Cardiac septum (tissue), 1 donor: ENCODE measurements around the gene OR2V2. TPM values are rescaled to one million over a fixed set of nuclear protein-coding genes. Genes with fewer than 3 reads are reported as not detected.
"Not testable (repeated sequence)": the region's sequence is repeated elsewhere in the genome, so short reads cannot be mapped to it uniquely, and the experiment has no call there.

Experiments used
- DNase-seq: peaks from one replicate; pipeline ENCODE4 v3.0.0-alpha.2; 2020; ENCODE audit warnings: low spot score
- intact Hi-C: fragments of 100-400 bp; cut with DNase I; formaldehyde crosslinking; loops from one replicate; pipeline ENCODE4 v1.14.0; 2022
- long read RNA-seq: library from polyadenylated mRNA; unstranded; transcript quantifications from one replicate; pipeline ENCODE4 v2.0.0, GENCODE V29; 2021
- total RNA-seq: library from RNA; stranded (reverse); fragmentation: NEBNext Ultra II Directional; extraction: Animal tissue kit (Norgen Biotek cat#: 25700); gene quantifications from one replicate; pipeline ENCODE4 v1.2.1, GENCODE V29; 2021
- donor health status: DM: no; HTN: no; CAD: no.

Gene OR2V2, protein sequence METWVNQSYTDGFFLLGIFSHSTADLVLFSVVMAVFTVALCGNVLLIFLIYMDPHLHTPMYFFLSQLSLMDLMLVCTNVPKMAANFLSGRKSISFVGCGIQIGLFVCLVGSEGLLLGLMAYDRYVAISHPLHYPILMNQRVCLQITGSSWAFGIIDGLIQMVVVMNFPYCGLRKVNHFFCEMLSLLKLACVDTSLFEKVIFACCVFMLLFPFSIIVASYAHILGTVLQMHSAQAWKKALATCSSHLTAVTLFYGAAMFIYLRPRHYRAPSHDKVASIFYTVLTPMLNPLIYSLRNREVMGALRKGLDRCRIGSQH
- total RNA-seq = not detected
- long read RNA-seq = 0 reads

DNA sequence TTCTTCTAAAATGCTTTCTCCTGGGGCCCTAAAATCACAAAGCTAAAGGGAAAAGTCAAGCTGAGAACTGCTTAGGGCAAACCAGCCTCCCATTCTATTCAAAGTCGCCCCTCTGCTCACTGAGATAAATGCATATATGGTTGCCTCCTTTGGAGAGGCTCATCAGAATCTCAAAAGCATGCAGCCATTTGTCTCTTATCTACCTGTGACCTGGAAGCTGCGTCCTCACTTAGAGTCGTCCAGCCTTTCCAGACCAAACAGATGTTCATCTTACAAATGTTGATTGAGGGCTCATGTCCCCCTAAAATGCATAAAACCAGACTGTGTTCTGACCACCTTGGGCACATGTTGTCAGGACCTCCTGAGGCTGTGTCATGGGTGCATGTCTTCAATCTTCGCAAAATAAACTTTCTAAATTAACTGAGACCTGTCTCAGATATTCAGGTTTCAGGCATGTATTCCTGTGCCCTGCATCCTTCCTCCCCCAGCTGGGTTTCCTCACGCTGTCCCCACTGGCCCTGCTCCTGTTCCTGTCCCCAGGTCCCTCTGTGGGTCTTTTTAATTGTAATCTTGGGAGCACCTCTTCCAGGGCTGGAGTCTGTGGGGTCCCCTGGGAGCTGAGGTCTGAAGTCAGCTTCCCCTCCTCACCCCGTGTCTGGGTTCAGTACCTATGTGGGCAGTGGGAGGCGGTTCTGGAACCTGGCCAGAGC, at the start of gene OR2V2:
TSS of gene OR2V2 (plus strand) at position 660 of the 710 bp plus-strand sequence. CDS start 7,357 bp downstream, outside the sequence.
- intact Hi-C loops = not testable (repeated sequence)

DNA sequence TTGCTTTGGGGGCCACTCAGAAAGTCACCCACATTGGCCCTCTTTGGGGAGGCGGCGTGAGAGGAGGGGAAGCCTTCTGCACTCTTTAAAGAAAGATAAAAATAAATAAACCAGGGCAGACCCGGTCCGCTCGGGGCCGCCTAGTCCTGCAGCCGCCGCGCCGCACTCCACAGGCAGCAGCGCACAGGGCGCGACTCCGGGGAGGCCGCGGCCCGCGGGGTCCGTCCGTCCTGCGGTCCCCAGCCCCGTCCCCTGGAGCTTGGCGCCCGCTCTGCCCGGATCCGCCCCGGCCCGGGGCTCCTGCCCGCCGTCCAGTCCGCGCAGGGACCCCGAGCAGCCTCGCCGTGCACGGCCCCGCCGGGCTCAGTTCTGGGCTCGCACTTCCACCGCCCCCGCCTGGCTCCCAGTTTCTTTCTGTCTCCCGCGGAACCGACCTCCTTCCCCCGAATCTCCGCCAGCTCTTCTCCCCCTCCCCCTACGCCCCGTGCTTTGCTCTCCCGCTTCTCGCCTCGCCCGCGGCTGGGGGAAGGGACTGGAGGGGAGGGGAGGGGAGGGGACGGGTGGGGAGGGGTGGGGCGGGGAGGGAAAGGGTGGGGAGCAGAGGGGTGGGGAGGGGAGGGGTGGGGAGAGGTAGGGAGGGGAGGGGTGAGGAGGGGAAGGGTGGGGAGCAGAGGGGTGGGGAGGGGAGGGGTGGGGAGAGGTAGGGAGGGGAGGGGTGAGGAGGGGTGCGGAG, 49.5 kb upstream of the OR2V2 start:
- DNase-seq, intact Hi-C loops: not testable (repeated sequence)

More for the DNA sequence above, at the start of gene OR2V2:
- DNase-seq = not testable (repeated sequence)

DNA sequence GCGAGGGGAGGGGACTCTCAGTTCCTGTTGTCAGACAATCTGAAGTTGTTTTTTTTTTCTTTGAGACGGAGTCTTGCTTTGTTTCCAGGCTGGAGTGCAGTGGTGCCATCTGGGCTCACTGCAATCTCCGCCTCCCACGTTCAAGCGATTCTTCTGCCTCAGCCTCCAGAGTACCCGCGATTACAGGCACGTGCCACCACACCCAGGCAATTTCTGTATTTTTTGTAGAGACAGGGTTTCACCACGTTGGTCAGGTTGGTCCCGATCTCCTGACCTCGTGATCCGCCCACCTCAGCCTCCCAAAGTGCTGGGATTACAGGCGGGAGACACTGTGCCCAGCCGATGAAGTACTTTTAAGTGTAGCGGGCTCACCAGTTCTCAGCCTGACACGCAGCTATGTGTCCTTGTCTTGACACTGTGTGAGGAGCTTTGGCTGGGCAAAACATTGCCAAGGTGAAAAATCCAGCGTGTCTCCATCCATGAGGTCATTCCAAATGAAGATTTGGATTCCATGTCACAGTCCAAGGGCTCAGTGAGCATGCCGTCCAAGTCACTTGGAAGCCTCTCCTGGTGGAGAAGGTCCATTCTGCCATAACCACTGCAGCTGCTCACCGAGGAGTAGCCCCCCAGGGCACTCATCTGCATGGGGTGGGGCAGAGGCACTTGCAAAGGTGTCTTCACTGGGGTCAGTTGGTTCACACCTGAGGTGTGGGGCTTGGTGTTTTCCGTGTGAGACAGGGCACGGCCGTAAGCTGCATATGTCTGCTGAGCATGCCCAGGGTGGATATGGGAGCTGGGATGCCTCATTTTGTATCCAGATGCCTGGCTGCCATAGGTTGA, 48.4 kb upstream of the OR2V2 start:
- intact Hi-C loops = no loop called here
- DNase-seq = no peak

DNA sequence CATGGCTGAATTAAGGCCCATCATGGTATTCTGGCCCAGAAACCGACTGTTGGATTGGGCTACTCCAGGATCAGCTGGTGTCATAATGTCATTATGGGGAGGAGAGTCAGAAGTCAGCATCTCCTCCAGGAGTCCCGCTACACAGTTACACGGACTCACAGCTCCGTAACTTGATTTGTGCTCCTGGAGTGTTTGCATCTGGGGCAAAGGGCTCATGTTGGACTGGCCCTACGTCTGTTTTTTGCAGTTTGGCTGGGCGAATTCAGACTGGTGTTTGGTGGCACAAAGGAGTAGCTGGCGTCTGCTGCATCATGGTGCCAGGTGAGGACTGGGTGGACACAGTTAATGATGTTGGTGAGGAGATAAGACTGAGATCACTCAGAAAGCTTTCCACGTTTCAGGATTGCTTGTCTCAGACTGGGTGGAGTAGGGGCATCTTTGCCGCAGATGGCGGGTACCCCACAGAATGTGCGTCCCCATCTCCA, 47.7 kb upstream of the OR2V2 start:
- no peak for DNase-seq
- intact Hi-C loops = no loop called here

DNA sequence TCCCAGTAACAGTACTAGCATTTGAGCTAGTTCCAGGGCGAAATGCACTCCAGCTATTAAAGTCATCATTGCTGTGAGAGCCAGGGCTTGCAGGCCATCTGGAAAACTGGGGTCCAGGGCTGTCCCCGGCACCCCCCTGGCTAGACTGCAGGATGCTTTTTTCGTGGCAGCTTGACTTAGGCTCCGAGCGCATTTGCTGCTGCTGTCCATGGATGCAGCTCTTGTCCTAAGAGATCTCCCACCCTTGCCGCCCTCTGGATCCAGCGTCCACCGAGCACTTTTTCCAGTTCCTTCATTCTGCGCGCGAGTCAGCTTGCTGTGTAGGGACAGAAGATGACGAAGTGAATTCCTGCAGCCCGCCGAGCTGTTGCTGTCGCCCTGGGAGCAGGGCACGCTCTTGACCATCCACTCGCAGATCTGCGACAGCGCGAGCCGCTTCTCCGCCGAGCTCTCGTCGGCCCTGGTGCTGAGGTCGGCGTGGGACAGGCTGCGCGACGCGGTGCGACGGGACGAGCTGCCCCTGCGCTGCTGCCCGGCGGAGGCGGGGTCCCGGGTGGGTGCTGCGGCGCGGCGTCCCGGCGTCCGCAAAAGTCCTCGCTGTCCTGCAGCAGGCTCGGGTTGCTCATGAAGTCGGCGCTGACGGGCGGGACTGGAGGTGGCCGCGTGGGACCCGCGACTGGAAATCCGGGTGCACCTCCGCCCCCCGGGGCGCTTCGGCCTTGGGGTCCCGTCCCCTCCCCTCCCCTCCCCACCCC, 47.1 kb upstream of the OR2V2 start:
- no peak for DNase-seq
- intact Hi-C loops = no loop called here

DNA sequence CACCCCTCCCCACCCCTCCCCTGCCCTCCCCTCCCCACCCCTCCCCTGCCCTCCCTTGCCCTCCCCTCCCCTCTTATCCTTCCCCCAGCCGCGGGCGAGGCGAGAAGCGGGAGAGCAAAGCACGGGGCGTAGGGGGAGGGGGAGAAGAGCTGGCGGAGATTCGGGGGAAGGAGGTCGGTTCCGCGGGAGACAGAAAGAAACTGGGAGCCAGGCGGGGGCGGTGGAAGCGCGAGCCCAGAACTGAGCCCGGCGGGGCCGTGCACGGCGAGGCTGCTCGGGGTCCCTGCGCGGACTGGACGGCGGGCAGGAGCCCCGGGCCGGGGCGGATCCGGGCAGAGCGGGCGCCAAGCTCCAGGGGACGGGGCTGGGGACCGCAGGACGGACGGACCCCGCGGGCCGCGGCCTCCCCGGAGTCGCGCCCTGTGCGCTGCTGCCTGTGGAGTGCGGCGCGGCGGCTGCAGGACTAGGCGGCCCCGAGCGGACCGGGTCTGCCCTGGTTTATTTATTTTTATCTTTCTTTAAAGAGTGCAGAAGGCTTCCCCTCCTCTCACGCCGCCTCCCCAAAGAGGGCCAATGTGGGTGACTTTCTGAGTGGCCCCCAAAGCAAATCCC, 46.2 kb upstream of the OR2V2 start:
- intact Hi-C loops, DNase-seq: not testable (repeated sequence)

DNA sequence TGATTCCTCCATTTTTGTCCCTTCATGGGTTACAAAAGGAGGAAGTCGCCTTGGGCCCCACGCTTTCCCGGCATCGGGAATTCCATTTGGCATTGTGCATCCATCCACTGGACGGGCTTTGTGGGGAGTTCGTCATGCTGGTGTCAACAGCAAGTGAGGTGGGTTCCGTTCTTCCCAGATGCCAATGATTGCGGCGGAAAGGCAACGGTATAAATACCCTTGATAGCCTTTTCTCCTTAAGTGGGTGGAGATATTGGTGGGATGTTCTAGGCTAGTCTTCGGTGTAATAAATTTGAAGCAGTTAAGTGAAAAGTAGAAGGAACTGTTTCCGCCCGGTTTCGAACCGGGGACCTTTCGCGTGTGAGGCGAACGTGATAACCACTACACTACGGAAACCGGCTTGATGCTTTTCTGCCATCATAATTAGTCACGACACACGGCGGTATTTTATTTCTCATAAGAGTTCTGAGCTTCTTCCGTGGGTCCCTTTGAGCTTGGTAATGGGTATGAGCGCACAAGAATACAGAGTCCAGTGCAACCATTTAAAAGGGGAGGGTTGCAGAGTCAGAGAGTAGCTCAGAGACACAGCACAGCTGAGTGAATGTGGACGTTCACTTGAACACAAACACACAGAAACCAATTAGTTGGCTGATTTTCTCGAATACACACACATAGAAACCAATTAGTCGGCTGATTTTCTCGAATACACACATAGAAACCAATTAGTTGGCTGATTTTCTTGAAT, 45.3 kb upstream of the OR2V2 start:
- DNase-seq, intact Hi-C loops: not testable (repeated sequence)

DNA sequence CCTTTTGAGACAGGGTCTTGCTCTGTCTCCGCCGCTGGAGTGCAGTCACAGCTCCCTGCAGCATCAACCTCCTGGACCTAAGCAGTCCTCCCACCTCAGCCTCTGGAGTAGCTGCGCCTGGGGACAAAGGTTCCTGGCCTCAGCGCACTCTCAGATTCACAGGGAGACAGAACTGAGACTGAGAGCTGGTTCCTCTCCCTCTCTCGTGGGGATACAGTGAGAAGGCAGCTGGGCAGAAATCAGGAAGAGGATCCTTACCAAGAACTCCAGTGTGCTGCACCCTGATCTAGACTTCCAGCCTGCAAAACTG, 43.2 kb upstream of the OR2V2 start:
- DNase-seq, intact Hi-C loops: not testable (repeated sequence)

DNA sequence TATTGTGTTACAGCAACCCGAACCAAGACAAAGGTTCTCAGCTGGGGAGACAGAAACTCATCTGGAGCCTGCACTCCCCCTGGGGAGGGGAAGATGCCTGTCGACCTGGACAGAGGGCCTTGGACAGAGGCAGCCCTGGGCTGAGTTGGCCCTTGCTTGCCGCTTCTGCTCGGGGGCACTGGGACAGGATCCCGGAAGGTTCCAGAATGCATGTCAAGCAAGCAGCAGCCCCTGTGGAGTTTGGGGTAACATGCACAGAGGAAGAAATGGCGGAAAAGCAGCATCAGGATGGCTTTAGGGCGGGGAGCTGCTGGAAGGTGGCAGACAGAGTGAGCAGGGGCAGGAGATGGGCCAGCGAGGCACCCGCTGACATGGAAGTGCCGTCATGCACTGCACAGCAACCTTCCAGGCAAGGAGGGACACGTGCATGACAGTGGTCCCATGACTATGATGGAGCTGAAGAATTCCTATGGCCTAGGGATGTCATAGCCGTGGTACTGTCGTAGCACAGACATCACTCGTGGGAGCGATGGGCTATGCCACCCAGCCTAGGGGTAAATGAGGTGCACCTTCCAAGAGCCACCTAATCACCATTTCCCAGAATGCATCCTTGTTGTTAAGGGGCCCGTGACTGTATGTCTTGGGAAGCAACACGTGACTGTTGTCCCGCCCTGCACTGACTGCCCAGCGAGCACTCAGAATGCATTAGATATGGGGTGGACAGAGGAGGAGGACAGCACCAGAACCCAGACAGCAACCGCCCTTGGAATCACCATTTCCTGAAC, 42.6 kb upstream of the OR2V2 start:
- intact Hi-C loops, DNase-seq: not testable (repeated sequence)

DNA sequence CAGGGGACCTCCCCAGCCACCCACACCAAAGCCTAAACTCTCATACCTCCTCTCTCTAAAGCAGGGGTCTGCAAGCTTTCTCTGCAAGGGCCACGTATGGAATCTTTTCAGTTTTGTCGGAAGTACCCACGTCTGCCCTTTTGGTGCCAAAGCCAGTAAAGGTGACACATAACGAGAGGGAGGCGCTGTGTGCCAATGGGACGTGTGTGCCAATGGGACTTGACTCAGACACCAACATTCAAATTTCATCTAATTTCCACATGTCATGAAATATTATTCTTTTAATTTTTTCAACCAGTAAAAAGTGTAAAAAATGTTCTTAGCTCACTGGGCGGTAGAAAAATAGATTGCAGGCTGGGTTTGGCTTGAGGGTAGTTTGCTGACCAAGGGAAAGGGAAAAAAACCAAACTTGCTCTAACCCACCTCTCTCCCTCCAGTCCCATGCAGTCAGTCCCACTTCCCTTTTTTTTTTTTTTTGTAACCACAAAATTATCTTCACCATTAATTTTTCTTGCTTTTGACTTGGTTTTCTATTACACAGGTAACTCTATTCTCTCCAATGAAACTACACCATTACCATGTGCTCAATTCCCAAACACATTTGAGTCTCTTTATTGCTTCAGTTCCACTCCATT, 41.9 kb upstream of the OR2V2 start:
- DNase-seq = no peak
- intact Hi-C loops = no loop called here

DNA sequence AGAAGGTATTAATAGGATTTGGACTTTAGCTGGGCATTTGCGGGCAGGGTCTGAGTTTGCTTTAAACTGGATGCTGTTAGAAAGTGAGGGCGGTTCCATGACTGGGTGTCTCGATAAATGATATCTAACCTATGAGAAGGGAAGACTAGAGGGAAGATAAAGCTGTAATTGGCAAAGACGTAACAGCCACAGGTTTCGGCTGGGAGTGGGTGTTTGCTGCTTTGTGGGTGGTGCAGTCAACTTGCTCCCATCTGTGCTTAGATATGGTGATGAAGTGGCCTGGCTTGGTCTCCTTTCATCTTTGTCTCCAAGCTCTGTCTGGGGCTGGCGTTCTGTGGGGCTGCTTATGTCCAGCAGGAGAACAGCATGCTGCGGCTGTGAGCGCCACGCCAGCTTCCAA, 39.7 kb upstream of the OR2V2 start:
- intact Hi-C loops = no loop called here
- no peak for DNase-seq

DNA sequence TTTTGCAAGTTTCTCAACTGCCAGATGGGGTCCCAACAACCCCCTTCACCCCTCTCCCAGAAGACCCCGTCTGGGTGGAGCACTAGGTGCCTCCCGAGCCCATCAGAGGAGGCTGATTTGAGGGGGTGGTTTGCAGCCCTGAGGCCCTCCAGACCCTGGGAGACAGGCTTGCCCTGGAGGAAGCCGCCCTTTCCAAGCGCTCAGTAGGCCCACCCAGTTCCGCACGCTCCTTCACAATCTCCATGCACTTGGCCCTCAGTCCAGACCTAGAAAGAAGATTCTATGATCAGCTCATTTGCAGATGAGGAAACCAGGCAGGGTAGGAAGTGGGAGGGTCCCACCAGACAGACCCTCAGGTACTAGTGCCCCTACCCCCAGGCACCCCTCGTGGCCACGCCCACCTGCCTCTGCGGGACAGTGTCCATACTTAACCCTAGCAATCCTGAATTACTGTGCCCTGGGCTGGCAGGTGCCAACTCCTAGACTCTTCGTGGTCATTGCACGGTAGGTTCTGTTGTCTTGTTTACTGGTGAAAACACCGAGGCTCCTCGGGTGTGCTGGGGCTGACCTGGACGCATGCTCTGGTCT, 38.7 kb upstream of the OR2V2 start:
- intact Hi-C loops = no loop called here
- DNase-seq = peak; percentile 58

DNA sequence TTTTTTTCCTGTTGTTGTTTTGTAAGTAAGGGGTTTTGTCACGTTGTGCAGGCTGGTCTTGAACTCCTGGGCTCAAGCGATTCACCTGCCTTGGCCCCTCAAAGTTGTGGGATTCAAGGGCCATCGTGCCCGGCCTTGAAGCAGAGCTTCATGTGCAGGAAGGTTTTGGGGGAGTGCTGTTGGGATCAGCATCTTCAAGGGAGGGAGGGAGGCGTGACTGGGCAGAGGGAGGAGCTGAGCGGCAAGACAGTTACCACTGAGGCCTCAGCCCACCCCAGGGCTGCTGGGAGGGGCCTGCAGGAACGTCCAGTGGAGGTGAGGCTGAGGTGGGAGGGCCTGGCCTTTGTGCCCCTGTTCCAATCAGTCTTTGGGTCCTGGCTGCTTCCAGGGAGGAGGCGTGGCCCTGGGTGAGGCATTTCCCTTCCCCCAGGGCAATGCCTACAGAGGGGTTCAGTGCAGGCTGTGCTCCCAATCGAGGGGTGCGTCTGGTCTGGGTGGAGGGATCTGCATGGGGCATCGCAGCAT, 37.8 kb upstream of the OR2V2 start:
- DNase-seq = no peak
- intact Hi-C loops = no loop called here

DNA sequence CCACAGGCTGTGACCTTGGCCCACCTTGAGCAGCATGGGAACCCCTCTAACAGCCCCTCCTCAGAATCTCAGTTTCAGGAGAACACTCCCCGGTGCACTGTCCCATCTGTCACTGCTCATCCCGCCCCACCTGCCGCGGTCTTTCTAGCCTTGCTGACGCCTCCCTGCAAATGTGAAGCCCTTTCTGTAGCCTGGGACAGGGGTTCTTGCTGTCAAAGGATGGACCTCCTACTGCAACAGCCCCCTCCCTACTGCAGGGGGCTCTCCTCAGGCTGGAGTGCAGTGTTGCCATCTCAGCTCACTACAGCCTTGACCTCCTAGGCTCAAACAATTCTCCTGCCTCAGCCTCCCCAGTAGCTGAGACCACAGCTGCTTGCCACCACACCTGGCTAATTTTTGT, 36.4 kb upstream of the OR2V2 start:
- intact Hi-C loops = no loop called here
- no peak for DNase-seq

DNA sequence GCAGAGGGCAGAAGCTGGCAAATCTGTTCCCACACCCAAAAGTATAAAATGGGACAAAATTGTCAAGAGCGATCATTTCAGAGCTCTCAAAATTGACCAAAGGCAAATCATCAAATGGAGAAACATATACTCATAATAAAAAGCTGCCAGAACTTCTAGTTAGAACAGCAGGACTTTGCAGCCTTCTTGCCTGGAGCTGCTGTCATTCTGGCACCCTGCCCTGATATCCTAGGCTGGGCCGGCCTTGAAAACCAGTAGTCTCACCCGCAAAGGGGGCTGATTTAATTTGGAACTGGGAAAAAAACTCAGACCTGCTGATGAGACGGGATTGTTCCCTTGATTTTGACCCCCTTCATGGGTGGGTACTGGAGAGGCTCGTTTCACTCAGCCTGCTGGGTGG, 34.9 kb upstream of the OR2V2 start:
- intact Hi-C loops = no loop called here
- DNase-seq = no peak

DNA sequence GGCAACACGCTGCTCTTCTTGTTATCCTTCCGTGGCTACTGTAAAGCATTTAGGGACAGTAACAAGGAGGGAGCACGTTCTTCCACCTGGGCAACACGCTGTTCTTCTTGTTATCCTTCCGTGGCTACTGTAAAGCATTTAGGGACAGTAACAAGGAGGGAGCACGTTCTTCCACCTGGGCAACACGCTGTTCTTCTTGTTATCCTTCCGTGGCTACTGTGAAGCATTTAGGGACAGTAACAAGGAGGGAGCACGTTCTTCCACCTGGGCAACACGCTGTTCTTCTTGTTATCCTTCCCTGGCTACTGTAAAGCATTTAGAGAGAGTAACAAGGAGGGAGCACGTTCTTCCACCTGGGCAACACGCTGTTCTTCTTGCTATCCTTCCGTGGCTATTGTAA, 33.8 kb upstream of the OR2V2 start:
- DNase-seq, intact Hi-C loops: not testable (repeated sequence)
